Measurements from ENCODE around the gene SRRM3.

- TF ChIP-seq ZNF462 (CRISPR knock-in tag; IDR thresholded peaks at IDR 0.05) (no peak), POLR2AphosphoS5 (IDR thresholded peaks at IDR 0.05; ENCODE audit: low read depth) (no peak), ETS1 (IDR thresholded peaks at IDR 0.05) (no peak), EZH2phosphoT487 (IDR thresholded peaks at IDR 0.05; ENCODE audit: unreplicated experiment) (no peak), CTCF (conservative IDR thresholded peaks at IDR 0.05; ENCODE audit: low read depth in 2 of 2) (no peak), EZH2 (IDR thresholded peaks at IDR 0.05; ENCODE audit: low read depth, unreplicated experiment) (no peak), CREB1 (CRISPR knock-in tag; IDR thresholded peaks at IDR 0.05; ENCODE audit: low read depth) (no peak), REST (IDR thresholded peaks at IDR 0.05; ENCODE audit: unreplicated experiment) (no peak), STAT1 (IDR thresholded peaks at IDR 0.05; ENCODE audit: unreplicated experiment) (no peak), JUNB (IDR thresholded peaks at IDR 0.05; ENCODE audit: unreplicated experiment) (no peak), ZNF114 (CRISPR knock-in tag; IDR thresholded peaks at IDR 0.05) (no peak)
Observed at GRCh38 chr7:76173566-76174205, 28.0 kb upstream of the SRRM3 start.

All from GM23338 (cell line).